Fibroblast of lung (primary cell): Measurements from ENCODE around the gene CHRNA5. TPM values are rescaled to one million over a fixed set of nuclear protein-coding genes. Genes with fewer than 3 reads are reported as not detected.

ENCODE experiments used
- DNase-seq, 2 donors: peaks; one replicate each; pipeline versions ENCODE4 v3.0.0 to v3.0.0-alpha.2; 2010; ENCODE audit warnings: low read depth in 2 of 2
- H2AFZ ChIP-seq: 2 replicates; pipeline ENCODE4 v1.5.1; 2012; ENCODE audit warnings: low read length, control low read depth, inconsistent platforms
- H3K27ac ChIP-seq: 2 replicates; pipeline ENCODE4 v1.5.1; 2011; ENCODE audit warnings: low read length, control low read depth; ENCODE audit not compliant: insufficient read depth
- H3K27me3 ChIP-seq: 2 replicates; pipeline ENCODE4 v1.5.1; 2011; ENCODE audit warnings: mild to moderate bottlenecking, low read length; ENCODE audit not compliant: control insufficient read depth, insufficient read depth
- H3K36me3 ChIP-seq: 2 replicates; pipeline ENCODE4 v1.5.1; 2011; ENCODE audit warnings: low read length; ENCODE audit not compliant: control insufficient read depth, insufficient read depth
- H3K4me1 ChIP-seq: 2 replicates; pipeline ENCODE4 v1.5.1; 2011; ENCODE audit warnings: low read length; ENCODE audit not compliant: control insufficient read depth, insufficient read depth; ENCODE audit errors: extremely low read depth
- H3K4me2 ChIP-seq: 2 replicates; pipeline ENCODE4 v1.5.1; 2011; ENCODE audit warnings: low read length, control low read depth; ENCODE audit not compliant: insufficient read depth; ENCODE audit errors: extremely low read depth
- H3K4me3 ChIP-seq, 4 experiments: fragments of 200-600 bp in 1 of 4; sonication (generic) in 1 of 4; replicated peaks in 1 of 4; 2 replicates each; pipeline ENCODE4 v1.5.1; 2011 to 2016; ENCODE audit warnings: low read length in 4 of 4, low read depth in 3 of 4, mild to moderate bottlenecking in 3 of 4, control low read depth in 2 of 4, inconsistent platforms in 1 of 4, mixed read lengths in 1 of 4; ENCODE audit not compliant: insufficient read depth in 1 of 4; ENCODE audit errors: control extremely low read depth in 1 of 4
- H3K79me2 ChIP-seq: 2 replicates; pipeline ENCODE4 v1.5.1; 2012; ENCODE audit warnings: mild to moderate bottlenecking, low read length, inconsistent platforms; ENCODE audit not compliant: control insufficient read depth, insufficient read depth
- H3K9ac ChIP-seq: 2 replicates; pipeline ENCODE4 v1.5.1; 2011; ENCODE audit warnings: mild to moderate bottlenecking, low read length, control low read depth; ENCODE audit not compliant: insufficient read depth
- H3K9me3 ChIP-seq: 2 replicates; pipeline ENCODE4 v1.5.1; 2012; ENCODE audit warnings: low read depth, low read length; ENCODE audit not compliant: control insufficient read depth, insufficient read depth
- H4K20me1 ChIP-seq: 2 replicates; pipeline ENCODE4 v1.5.1; 2011; ENCODE audit warnings: low read length; ENCODE audit not compliant: control insufficient read depth, insufficient read depth; ENCODE audit errors: extremely low read depth
- CTCF ChIP-seq, 2 donors: IDR thresholded peaks in 1 of 2; conservative IDR thresholded peaks in 1 of 2; 1 replicate in 1 of 2; 2 replicates in 1 of 2; pipeline ENCODE4 v1.5.1; 2011 to 2012; ENCODE audit warnings: low read length in 2 of 2, control low read depth in 1 of 2, inconsistent platforms in 1 of 2, low read depth in 1 of 2, mild to moderate bottlenecking in 1 of 2
- EZH2 ChIP-seq: IDR thresholded peaks from 2 replicates; pipeline ENCODE4 v1.5.1; 2012; ENCODE audit warnings: low read length, control low read depth, mild to moderate bottlenecking; ENCODE audit errors: missing control alignments
- polyA plus RNA-seq, 2 donors: library from polyadenylated mRNA; depleted of rRNA in 1 of 2; stranded (reverse) in 1 of 2; unstranded in 1 of 2; fragments of >200 nt; gene quantifications; 2 replicates each; pipeline ENCODE4 v1.2.1, GENCODE V29; 2011 to 2012; ENCODE audit warnings: missing spikeins in 1 of 2
- total RNA-seq: library from RNA; depleted of rRNA; stranded (reverse); fragments of >200 nt; gene quantifications from 2 replicates; pipeline ENCODE4 v1.2.1, GENCODE V29; 2014

Gene CHRNA5
- total and polyA plus RNA-seq, 2 donors (not counting 1 experiment from before 2014, with no cell fraction given), result 0.17 to 1.2 TPM

- Histone ChIP-seq H3K4me3 (no peak overlapping the region), H3K4me2 (no peak overlapping the region), H3K4me1 (no peaks in the 10 kb centered on the region), H3K9me3 (no peaks in the 10 kb centered on the region), H3K27ac (no peak overlapping the region), H4K20me1 (no peaks in the 10 kb centered on the region), H2AFZ (no peak overlapping the region), H3K79me2 (no peaks in the 10 kb centered on the region), H3K36me3 (no peaks in the 10 kb centered on the region), H3K27me3 (peaks cover 2% of the 10 kb centered on the region), H3K9ac (no peak overlapping the region)
- TF ChIP-seq CTCF (conservative IDR thresholded peaks at IDR 0.05 in 1 of 2, IDR thresholded peaks at IDR 0.05 in 1 of 2; ENCODE audit: low read depth in 1 of 2, low read length in 2 of 2) (no peak), EZH2 (no peak)
- no peak for DNase-seq
Measured at GRCh38 chr15:78628227-78628626, 62.9 kb downstream of the CHRNA5 start.

DNA sequence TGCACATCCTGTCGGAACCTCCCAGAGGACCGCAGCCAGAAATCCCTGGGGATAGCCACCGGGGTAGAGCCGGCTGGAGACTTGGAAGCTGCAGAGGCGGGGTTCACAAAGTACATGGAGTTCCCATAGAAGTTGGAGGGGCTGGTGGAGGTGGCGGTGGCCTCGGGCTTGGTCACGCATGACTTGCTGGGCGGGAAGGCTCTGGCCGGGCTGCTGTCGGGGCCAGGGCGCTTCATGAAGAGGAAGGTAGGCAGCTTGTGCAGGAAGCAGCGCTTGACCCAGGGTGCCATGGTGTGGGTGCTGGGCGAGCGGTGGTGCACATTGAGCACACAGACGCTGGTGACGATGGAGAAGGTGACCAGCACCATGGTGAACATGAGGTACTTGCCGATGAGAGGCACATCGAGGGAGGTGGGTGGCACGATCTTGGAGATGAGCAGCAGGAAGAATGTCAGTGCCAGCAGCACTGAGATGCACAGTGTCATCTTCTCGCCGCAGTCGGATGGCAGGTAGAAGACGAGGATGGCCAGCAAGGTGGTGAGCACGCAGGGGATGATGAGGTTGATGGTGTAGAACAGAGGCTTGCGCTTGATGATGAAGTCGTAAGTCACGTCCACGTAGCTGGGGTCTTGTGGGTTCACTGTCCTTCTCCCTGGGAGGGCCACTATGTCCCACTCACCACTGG, 63.9 kb downstream of the CHRNA5 start:
- TF ChIP-seq EZH2, result no peak
- TF ChIP-seq CTCF (conservative IDR thresholded peaks at IDR 0.05 in 1 of 2, IDR thresholded peaks at IDR 0.05 in 1 of 2; ENCODE audit: low read depth in 1 of 2, low read length in 2 of 2), result no peak
- H3K27ac ChIP-seq, result no peak overlapping the region
- no peak for DNase-seq
- H3K9ac ChIP-seq, result no peak overlapping the region
- H2AFZ ChIP-seq, result no peak overlapping the region
- no peaks in the 10 kb centered on the region for H3K36me3 ChIP-seq
- no peaks in the 10 kb centered on the region for H4K20me1 ChIP-seq
- no peaks in the 10 kb centered on the region for H3K4me1 ChIP-seq
- H3K4me2 ChIP-seq, result no peak overlapping the region
- no peaks in the 10 kb centered on the region for H3K79me2 ChIP-seq
- H3K4me3 ChIP-seq, result no peak overlapping the region
- peaks cover 2% of the 10 kb centered on the region for H3K27me3 ChIP-seq
- no peaks in the 10 kb centered on the region for H3K9me3 ChIP-seq

DNA sequence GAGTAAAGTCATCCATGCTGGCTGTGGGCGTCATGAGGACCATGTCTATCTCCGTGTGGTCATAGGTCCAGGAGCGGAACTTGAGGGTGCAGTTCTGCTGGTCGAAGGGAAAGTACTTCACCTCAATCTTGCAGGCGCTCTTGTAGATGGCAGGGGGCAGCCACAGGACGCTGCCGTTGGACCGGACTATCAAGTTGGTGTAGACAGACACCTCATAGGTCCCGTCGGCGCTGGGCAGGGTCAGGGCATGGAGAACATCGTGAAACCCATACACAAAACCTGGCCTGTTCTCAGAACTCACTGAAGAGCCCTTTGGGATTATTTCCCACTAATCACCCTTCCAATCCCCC, 64.4 kb downstream of the CHRNA5 start:
- no peak for DNase-seq
- no peaks in the 10 kb centered on the region for H3K4me1 ChIP-seq
- no peak overlapping the region for H3K27ac ChIP-seq
- no peak overlapping the region for H3K9ac ChIP-seq
- H3K4me3 ChIP-seq, result no peak overlapping the region
- peaks cover 2% of the 10 kb centered on the region for H3K27me3 ChIP-seq
- H4K20me1 ChIP-seq, result no peaks in the 10 kb centered on the region
- H3K36me3 ChIP-seq, result no peaks in the 10 kb centered on the region
- no peaks in the 10 kb centered on the region for H3K9me3 ChIP-seq
- no peak overlapping the region for H3K4me2 ChIP-seq
- H3K79me2 ChIP-seq, result no peaks in the 10 kb centered on the region
- TF ChIP-seq CTCF (conservative IDR thresholded peaks at IDR 0.05 in 1 of 2, IDR thresholded peaks at IDR 0.05 in 1 of 2; ENCODE audit: low read depth in 1 of 2, low read length in 2 of 2), result no peak
- TF ChIP-seq EZH2, result no peak
- H2AFZ ChIP-seq, result no peak overlapping the region
